SK-N-DZ (cell line): ENCODE results near the gene CSPG4.
A peak's percentile ranks its signal among the peaks of the same experiment; 100 is the strongest.
"Not testable (repeated sequence)": the region's sequence is repeated elsewhere in the genome, so short reads cannot be mapped to it uniquely, and the experiment has no call there.

Experiments
- DNase-seq: peaks from one replicate; pipeline ENCODE4 v3.0.0-alpha.2; 2015; ENCODE audit warnings: low spot score

Gene CSPG4

DNA sequence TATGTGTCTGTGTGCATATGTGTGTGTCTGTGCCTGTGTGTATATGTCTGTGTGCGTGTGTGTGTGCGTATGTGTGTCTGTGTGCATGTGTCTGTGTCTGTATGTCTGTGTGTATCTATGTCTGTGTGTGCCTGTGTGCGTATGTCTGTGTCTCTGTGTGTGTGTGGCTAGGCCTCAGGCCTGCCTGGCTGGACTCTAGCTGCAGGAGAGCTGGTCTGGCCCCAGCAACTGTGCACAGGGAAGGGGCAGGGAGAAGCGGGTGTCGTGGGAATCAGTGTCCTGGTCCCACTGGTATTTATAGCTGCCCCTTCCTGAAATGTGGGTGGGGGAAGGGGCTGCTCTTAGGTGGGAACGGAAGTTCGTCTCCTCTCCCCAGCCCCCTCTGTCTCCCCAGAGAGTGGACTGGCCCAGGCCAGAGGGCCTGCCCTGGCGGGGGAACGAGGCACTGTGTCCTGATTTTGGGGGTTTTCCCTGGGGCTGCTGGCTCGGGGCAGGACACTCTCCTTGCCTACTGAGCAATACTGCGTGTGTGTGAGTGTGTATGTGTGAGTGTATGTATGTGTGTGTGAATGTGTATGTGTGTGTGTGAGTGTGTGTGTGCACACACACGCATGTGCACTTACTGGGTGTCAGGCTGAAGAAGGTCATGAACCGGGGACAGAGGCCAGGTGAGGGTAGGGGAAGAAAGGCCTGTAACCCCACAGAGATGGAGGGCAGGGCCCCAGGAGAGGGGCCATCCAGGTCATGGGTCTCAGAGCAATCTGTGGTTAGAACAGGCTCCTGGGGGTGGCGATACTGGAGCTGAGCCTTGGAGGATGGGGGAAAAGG, 6.6 kb downstream of the CSPG4 start:
- no peak for DNase-seq

DNA sequence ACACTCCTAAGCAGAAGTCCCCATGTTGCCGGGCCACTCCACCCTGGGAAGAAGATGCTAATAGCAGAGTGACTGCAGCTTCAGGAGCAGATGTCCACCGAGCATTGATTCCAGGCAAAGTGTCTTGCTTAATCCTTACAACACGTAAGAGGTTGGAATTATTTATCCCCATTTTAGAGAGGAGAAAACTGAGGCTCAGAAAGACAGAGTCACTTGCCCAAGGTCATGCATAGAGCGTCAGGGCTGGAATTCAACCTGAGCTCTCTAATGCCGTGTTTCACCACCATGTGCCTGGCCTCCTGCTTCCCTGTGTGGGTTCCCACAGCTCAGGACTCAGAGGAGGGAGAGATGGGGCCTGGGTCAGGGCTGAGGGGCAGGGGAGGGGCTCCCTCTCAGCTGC, 7.3 kb downstream of the CSPG4 start:
- DNase-seq: not testable (repeated sequence)

DNA sequence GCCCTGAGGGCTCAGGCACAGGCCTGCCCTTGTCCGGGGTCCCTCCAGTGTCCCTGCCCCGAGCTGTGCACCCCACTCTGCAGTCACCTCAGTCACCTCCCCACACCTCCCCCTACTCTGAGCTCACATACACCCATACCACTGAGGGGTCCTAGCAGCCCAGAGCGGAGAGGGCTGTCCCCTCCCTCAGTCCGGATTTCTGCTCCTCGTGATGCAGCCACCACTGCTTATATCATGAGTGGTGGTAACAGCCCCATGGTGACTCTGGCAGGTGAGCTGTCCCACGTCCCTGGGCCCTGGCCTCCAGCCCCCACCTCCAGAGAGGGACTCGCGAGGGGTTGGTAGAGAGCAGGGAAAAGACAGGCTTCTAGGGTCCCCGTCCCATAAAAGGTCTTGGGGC, 8.0 kb downstream of the CSPG4 start:
- DNase-seq: no peak

DNA sequence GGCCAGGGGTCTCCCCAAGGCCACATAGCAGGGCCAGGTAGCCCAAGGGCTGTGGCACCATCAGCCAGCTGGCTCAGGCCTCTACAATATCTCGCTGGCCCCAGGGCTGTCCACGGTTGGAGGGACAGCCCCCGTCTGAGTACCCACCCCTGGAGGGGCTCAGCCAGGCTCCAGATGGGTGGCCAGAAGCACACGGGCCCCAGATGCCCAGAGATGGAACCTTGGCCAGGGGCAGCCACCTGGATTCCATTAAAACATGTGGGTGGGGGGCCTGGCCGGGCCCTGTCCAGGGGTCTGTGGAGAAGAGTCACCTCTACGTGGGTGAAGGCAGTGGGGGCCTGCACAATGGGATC, 8.4 kb downstream of the CSPG4 start:
- DNase-seq: no peak

DNA sequence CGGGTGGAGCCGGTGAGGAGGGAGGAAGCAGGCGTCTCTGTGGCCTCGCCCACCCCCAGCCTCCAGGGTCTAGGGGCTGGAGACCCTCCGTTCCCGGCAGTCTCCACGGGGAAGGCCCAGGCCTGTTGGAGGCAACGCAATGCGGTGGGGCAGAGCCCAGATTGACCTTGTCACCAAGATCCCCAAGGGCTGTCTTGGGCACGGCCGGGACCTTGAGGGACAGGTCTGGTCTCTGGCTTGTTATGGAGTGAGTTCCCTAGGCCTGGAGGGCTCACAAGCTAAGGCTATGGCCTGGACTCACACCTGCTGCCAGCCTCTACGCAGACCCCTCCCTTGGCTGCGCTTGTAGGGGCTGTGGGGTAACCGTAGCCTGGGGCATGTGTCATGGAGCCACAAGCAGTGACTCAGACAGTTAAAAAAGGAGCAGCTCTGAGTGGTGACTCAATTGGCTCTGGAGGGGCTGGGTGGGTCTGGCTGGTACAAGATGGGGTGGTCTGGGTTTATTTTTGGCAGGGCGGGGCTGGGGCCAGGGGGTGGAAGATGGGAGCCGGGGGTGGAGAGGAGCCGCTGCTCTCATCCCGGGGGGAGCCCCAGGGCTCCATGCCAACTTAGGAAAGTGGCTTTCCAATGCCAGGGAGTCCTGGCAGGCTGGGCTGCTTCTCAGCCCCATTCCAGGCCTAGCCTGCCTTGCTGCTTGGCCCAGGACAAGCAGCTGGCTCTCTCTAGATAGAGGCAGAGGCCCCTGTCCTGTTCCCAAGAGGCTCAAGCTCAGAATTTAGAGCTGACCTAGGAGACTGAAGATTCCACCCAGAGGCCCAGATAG, 9.0 kb downstream of the CSPG4 start:
- not testable (repeated sequence) for DNase-seq

DNA sequence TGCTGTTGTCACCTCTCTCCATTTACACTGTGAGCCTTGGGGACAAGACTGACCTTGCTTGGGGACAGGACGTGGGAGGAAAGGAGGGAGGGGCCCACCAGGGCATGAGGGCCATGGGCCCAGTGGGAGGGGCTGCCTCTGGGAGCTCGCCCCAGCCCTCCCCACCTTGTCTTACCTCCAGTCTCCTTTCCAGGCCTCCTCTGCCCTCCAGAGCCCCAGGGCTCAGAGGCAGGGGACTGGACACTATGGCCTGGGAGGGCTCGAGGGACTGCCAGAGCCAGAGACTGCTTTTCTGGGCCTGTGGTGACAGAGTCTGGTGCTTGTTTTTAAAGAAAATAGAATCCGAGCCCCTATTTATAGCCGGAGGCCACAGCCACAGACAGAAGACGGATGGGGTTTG, 10.2 kb downstream of the CSPG4 start:
- DNase-seq: no peak

DNA sequence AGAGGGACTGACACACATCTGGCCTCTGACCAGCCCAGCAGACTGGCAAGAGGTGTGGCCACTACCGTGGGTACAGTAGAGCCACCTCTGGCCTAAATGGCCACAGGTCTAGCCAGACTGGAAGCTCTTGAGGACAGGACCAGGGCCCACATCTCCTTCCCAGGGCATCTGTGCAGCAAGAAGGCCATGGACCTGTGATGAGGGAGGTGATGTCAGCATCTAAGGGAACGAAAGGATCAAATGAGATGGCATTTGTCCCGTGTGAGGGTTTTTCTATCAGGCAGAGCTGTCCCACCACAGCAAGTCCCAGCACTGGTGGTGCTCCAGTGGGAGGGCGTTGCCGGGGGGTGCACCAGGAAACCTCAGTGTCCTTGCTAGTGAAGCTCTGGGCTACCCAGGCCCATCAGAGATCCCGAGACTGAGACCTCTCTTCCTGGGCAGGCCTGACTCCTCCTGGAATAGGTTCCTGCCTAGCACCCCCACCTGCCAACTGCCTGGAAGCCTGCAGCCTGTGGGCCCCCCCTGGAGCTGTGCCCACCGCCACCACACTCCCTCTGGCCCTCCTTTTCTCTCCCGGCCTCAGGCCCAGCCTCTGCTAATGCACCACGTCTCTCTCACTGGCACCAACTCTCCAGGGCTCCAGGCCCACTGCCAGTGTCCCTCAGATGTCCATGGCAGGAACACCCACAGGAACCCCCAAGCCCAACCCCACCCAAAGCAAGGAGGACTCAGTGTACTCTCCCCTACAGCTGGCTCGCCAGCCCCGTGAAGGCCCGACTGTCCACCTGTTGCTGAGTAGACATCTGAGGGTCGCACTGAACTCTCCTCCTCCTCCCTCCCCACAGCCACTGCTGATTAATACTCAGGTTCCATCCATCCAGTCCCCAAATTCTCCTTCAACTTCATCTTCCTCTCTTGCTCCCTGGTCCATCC, 11.3 kb downstream of the CSPG4 start:
- not testable (repeated sequence) for DNase-seq

DNA sequence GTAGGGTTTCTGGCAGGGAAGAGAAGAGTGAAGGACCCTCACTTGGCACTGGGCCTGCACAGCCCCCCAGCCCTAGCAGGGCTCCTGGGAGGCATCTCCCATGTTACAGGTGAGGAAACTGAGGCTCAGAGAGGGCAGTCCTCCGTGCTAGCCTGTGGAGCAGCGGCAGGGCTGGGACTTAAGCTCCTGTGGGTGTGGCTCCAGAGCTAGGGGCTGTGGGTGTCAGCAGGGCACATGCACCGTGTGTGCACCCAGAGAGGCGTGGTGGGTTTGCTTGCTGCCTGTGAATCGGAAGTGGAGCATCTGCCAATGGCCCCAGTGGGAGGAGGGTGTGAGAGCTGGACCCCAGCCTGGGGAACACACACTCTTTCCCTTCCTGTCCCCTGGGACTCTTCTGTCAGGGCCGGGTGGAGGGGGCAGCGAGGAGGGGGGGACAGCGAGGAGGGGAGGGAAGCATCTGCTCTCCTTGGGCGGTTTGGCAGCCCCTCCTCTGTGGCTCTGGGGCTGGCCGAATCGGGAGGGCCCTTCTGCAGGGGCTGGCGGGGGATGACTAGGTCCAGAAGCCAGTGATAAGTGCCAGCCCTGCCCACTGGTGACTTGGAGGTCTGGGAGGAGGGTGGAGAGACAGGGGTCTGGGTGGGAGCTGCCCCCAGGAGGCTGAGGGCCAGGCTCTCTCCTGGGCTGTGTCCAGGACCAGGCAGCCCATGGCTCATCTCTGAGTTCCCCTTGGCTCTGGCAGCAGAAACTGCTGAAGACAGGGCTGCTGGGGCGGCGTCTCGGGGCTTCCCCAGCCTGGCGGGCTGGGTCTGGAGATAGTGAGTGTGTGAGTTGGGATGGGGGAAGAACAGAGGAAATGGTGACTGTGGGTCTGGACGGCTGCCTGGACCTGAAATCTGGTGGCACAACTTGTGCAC, 12.4 kb downstream of the CSPG4 start:
- DNase-seq: peak; percentile 52

DNA sequence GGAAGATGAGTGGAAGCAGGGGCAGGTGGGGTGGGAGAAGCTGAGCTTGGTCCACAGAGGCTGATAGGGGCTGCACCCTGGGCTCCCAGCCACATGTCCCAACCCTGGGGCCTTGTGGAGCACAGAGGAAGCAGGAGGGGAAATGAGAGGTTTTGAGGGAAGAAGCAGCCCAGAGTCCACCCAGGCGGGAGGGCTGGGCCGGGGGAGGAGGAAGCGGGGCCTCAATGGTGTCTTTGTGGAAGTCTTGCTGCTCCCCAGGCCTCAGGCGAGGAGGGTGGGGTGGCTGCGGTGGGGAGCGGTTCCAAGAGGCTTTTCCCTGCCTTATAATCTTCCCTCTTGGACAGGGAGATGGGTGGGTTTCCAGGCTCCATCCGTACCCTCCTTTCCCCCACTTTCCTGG, 13.1 kb downstream of the CSPG4 start:
- not testable (repeated sequence) for DNase-seq

DNA sequence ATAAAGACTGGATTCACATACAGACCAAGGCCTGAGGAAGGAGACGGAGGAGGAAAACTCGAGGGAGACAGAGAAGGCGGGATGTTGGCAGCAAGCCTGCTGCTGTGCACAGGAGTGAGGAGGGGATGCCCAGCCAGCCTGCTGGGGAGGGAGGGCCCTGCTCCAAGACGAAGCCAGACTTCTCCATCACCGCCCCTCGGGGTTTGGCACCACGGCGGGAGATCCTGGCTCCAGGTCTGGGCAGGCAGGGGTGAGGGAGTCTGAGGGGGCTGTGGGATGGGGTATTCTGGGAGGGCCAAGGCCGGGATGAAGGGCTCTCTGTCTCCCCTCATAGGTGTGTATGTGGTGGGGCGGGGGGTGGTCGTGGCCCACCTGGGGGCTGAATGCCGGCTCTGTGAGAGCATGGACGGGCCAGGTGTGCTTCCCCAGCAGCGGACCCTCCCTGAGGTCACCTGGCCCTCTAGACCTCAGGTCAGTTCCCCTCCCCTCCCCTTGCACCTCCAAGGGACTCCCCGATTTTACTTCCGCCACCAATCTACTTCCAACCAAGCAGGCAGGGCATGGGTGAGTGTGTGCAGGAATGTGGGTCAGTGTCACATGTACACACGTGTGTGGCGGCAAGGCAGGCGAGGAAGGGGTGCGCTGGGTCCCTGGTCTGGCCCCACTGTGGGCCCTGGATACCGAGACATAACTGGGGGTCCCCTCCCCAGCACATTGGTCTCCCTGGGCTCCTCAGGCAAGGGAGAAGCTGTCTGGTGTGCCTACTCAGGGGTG, 14.5 kb downstream of the CSPG4 start:
- DNase-seq: not testable (repeated sequence)

DNA sequence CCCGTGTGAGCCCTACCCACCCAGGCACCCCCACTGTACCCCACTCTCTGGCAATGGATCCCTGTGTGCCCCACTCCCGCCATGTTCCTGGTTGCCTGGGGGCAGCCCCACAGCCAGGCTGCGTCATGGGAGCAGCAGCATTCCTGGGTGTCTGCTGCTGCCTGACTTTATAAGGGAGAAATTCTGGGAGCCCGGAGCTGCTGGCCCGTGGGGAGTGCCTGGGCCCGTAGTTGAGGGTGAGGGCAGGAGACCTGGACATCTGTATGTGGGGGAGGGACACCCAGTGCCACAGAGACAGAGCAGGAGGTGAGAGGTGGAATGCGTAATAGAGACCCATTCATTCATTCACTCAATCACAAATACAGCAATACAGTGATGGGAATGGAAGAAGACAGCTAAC, 15.1 kb downstream of the CSPG4 start:
- DNase-seq: no peak

DNA sequence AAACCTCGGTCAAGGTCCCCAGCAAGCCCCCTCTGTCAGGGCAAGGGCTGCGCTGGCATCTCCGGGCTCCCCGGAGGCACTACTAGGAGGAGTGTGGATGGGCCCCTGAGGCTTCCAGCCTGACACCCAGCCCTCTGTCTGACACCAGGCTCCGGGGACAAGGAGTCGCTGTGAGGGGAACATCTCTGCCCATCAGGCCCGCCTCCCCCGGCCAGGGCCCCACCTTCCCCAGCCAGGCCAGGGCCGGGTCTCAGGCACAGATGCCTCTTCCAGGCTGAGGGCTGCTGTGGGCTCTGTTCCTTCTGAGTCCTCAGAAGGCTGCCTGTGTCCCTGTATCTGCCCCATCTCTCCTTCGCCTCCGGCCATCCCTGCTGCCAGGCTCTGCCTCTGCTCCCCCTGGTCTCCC, 15.8 kb downstream of the CSPG4 start:
- no peak for DNase-seq

DNA sequence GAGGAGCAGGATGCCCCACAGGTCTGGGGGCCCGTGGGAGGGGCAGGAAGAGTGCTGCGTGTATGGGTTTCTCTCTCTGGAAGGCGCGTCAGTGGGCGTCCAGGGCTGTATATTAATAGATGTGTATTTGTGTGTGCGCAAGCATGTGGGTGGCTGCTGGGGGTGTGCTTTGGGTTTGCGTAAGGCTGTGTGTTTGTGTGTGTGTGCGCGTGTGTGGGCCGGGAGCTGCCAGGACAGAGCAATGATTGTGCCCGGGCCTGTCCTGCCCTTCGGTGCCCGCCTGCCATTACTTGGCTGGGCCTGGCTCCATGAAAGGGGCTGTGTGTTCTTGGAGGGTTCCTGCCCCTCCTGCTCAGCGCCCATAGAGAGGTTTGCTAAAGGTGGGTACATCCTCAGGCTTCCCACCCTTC, 16.3 kb downstream of the CSPG4 start:
- no peak for DNase-seq

DNA sequence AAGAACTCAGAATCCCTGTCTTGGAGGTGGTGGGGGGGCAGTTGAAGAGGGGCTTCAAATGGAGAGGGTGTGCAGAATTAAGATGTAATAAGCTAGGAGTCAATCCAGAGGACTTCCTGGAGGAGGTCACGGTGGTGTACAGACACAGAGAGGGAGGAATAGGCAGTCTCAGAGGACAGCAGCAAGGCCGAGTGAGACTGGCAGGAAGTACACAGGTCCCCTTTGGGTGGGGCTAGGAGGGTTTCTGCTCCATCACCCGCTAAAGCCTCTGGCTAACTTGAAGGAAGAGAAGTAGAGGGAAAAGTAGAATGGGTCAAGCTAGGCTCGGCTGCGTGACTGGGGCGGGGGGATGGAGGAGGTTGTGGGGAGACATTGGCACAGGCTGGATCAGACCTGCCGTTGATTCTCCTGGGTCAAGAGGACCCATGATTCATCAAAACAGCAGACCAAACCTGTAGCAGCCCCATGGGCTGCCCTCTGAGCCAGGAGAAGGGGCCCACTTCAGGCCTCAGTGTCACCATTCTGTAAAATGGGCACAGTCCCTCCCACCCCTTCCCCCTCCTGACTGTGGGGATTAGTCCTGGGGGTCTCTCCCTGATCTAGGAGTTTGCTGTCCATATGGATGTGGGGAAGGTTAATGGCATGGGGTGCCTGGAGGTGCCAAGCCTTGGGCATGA, 16.9 kb downstream of the CSPG4 start:
- no peak for DNase-seq

DNA sequence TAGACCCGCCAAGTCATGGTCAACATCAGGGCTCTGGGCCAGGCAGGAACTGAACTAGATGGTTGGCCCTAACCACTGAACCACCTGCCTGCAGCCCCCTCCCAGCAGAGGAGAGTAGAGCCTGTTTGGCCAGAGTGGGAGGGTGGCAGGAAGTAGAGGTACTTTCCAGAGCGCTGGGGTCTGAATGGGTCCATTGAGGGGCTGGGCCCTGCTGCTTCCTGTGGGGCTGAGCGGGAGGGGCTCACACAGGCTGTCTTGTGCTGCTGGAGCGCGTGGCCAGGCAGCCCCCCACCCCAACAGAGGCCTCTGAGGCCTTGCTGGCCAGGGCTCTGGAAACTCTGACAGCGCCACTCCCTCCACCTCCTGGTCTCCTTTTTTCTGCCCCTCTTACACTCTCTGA, 17.4 kb downstream of the CSPG4 start:
- DNase-seq: no peak

DNA sequence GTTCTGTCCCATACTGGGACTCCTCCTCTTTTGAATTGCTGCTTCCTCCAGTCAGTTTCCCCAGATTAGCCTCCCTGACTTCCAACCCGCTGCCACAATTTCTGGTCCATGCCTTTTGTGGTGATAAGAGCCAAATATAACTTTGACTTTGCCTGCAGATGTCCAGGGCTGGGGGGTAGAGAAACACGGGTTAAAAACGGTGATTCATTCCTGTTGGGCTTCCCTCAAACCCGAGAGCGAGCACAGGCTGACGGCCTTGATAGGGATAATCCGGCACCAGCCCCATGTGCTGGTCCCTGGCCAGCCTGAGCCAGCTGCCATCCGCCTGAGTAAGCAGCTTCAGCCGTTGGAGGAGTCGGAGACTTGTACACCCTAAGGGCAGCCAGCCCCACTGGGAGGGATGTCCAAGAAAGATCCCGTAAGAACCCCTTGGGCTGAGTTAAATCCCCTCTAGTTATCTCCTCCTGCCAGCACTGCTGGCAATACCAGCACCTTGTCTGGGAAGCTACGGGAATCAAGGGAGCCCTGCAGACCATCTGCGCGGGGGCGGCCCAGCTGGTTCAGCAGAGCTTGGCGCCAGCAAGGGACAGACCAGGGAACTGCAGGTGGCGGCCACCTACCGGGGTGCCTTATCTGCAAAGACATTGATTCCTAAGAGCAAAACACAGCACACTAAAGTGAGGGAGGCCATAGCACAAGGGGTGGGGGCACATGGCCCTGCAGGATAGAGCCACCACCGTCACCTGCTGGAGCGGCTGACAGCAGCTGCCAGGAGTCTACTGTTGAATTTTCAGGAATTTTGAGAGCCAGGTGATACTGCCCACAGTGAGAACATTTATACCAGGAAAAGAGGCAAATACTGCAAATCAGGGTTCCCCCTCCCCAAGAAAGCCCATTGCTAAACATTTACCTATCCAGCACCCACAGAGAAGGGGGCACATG, 18.1 kb downstream of the CSPG4 start:
- DNase-seq: peak; percentile 81

DNA sequence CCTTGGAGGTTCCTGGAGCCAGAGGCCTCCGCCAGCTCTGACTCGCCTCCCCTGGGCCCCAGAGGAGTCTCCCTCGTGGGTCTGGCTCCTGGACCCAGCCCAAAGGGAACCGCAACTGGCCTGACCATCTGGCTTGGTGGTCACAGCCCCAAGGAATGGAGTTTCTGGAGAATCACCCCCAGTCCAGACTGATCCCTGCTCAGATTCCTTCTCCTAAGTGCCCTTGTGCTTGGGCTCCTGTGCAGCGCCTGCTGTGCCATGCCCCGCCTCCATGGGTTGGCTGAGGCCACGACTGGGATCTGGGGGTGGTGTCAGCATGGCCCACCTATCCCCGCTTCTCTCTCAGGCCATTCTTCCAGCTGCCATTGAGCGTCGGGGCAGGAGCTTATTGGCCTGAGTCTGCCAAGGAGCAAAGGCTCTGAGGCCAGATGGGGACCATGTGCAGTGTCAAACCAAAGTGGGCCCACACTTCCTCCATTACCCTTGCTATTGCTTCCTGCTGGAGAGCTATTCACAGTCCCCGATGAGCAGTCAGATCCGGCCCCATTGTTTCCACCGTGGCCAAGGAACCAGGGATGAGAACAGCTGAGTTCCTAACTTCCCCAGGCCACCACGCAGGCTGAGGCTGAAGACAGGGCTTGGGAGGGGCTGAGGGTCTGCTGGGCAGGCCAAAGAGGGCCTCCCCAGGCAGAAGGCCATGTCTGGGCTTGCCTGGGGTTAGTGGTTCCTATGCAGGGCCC, 19.0 kb downstream of the CSPG4 start:
- DNase-seq: peak; percentile 70
